HG03108 (cell line): ENCODE results near the gene COL1A1.
A peak's percentile ranks its signal among the peaks of the same experiment; 100 is the strongest.

Experiments used
- ATAC-seq: cut with Tn5 transposase; IDR thresholded peaks from one replicate; pipeline ENCODE4 v1.9.1; 2021; ENCODE audit warnings: moderate library complexity; ENCODE audit not compliant: unreplicated experiment

Gene COL1A1

DNA sequence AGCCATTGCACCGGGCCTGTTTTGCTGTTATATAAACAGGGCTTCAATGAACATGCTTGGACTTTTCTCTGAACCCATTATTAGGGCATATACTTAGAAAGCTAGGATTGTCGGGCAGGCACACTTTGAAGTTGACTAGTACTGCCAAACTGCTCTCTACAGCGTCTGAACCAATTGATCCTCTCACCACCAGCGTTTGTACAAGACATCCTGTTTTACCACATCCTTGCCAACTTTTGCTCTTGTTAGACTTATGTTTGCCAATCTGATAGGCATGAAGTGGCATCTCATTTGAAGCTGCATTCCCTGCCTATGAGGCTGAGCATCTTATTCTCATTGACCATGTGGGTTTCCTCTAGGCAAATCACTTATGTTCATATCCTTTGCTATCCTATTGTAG is 43.5 kb downstream of the COL1A1 start:
- ATAC-seq = no peak

DNA sequence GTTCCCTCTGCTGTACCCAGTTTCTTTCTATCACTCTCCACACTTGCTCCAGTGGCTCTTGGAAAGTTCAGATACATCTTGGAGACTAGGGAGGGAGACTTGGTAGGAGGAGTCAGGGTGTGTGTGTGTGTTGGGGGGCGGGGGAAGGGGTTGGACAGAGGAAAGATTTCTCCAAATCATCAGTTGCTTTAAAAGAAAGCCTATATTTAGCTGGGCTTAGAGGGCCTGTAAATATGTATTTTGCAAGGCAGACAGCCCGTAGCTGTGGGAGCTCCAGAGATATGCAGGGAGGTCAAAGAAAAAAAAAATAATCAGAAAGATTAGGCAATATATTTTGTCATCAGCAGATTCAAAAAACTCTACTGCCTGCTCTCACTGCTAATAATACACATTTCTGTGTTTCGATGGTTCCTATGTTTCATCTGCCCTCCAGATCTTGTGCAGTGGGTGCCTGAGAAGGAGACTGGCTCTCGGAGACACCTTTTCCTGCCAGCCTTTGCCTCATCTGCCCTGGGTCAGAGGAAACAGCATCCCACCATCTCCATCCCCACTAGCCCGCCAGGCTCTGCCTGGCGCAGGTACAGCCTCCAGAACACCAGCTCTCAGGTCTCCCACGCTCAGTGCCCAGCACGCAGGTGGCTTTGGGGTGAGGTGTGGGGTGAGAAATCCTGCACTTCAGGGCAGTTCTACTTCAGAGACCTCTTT is 46.2 kb downstream of the COL1A1 start:
- ATAC-seq = no peak

DNA sequence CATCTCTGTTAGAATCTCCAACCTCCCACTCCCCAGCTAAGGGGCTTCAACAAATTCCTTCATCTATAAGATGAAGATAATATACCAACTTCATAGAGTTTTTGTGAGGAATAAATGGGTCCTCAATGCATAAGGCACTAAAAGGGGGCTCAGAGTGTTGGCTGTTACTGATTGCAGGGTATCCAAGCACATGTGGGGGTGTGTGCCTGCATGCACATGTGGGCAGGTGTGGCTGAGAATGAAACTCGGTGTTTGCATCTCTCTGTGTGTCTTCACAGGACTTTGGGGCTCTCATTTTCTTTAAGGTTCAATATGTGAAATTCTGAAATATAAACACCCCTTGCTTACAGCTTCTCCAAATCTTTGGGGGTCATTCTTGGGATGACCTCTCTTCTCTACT is 46.8 kb downstream of the COL1A1 start:
- ATAC-seq = no peak

DNA sequence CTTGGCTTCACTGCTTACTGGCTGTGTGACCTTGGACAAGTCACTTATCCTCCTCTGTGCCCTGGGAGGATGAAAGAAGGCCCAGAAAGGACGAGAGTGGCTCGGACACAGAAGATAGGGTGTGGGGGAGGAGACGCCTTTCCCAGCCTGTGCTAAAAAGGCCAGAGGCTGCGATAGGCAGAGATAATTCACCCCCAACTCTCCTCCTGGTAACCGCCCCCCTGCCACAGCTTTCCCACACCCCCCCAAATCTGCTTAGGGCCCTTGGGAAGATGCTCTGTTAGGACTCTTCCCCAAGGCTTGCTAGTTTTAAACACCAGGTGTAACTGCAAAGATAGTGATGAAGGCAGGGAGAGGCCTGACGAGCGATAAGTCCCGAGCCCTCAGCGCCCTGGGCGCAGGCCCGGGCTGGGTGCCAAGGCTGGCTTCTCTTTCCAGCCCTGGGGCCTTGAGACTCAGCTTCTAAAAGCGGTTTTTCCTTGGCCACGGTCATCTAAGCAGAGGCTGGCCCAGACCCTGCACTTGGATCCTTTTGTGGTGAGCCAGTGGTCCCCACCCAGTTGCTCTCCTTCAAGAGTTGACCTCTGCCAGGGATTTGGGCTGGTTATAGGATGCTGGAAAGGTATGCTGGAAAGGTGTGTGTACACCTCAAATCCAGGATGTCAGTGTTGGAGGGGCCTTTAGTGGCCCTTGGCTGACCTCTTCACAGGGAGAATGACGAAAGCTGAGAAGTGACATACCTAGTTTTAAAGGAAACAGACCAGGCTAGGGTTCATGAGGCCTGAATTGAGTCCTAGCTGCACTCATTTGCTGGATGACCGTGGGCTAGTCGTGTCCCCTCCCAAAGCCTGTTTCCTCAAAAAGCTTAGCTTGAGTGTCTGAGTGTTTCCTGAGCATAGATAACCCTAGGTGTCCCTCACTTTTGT is 47.5 kb downstream of the COL1A1 start:
- ATAC-seq = no peak

DNA sequence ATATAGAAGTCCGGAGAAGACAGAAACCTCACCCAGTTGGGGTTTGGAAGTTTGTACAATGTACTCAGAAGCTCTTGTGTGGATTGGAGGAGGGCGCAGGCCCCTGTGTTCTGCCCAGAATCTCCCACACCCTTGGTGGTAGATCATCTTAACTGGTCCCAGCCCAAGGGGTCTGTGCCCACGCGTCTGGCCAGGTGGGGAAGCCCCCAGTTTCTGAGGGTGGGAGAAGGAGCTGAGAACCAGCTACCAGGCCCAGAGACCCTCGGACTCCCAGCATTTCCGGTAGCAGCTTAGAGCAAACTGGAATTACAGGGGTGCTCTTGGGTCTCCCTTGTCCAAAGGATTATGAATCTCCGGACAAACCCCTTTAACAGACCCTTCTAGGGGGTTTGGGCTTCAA is 48.7 kb downstream of the COL1A1 start:
- no peak for ATAC-seq

DNA sequence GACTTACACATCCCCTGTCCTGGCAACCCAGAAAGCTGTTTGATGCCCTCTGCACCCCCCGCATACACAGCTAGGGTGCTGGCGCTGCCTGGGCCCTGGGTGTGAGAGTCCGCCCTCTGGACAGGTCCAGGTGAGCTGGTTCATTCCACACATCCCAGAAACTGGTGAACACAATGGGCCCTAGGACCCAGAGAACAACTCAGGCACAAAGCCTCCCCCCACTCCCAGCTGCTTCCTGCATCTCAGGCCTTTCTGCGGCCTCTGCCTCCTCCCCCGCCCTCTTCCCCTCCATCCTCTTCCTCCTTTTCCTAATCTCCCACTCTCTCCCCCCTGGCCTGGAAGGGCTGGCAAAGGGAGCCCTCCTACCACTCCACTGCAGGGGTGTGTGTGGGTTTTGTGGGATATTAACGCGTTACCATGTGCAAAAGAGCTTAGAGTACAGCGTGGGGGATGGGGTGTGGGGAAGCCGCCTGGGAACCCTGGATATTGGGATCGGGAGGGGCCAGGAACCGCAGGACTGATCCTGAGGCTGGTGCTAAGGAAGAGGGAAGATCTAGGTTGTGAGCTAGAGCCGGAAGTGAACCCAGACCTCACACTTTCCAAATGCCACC is 49.4 kb downstream of the COL1A1 start:
- peak; percentile 25 for ATAC-seq

DNA sequence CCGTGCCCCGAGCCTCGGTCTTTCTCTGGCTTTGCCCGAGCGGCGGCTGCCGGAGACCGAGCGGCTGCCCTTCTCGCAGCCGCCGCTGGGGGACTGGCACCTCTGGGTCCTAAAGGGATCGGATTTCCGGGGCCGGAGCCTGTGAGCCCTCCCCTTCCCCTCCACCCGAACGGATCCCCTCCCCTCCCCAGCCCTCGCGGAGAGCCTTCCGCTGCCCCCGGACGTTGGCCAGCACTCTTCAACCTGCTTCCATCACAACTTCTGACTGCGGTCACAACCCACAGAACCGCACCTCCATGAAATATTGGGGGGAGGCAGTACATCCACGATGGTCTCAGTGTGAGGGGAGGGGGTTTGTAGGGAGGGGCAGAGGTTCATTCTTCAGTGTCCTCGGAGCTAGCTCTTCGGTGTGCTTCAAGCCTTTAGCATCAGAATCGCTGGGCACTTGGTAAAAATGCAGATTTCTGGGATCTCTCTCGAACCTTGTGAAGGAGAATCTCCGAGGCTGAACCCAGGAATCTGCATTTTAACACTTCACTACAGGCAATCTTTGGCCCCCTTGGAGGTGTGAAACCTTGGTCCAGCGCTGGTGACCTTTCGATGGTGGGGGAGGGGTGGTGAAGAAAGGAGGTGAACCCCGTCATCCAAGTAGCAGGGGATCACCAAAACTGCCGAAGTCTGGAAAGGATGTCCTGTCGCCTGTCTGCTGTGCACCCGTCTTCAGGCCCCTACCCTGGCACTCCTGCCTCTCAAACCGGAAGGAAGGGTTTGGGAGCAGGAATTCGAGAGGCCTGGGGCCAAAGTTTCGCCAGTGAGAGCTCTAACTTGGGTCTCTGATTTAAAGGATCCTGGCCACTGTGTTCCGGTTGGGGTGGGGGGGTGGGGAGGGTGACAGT is 50.1 kb downstream of the COL1A1 start:
- peak; percentile 34 for ATAC-seq

DNA sequence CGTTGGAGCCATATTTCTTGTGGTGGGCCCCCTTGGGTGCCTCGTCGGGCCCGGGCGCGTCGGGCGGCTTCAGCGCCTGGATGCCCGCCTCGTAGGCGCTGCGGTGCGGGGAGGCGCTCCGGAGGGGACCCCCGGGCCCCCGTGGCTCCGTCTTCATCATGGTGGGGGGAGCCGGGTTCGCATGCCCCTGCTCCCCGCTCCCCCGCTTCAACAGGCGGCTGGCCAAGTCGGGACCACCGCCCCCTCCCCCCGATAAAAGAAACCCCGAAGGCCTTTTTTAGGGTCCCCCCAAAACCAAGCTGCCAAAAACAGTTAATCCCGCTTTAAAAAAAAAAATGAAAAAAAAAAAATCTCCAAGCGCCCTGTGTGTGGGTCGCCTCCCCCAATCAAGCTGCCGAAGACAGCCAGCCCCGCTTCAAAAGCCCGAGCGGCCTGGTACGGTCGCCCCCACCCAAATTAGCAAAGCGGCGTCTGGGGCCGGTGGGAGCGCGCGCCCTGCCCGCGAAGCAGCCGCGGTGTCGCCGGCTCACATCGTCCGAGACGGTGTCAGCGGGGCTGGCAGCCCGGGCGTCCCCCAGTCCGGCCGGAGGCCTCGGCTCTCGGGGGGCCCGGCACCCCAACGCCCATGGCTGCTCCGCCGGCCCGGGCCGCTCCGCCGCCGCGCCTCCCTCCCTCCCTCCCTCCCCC is 50.9 kb downstream of the COL1A1 start, which contains the start of gene PPP1R9B:
Gene PPP1R9B, minus strand, starts transcription at position 324 of the 687 bp plus-strand sequence. Its CDS starts 164 bp downstream, at position 160.
- no peak for ATAC-seq

DNA sequence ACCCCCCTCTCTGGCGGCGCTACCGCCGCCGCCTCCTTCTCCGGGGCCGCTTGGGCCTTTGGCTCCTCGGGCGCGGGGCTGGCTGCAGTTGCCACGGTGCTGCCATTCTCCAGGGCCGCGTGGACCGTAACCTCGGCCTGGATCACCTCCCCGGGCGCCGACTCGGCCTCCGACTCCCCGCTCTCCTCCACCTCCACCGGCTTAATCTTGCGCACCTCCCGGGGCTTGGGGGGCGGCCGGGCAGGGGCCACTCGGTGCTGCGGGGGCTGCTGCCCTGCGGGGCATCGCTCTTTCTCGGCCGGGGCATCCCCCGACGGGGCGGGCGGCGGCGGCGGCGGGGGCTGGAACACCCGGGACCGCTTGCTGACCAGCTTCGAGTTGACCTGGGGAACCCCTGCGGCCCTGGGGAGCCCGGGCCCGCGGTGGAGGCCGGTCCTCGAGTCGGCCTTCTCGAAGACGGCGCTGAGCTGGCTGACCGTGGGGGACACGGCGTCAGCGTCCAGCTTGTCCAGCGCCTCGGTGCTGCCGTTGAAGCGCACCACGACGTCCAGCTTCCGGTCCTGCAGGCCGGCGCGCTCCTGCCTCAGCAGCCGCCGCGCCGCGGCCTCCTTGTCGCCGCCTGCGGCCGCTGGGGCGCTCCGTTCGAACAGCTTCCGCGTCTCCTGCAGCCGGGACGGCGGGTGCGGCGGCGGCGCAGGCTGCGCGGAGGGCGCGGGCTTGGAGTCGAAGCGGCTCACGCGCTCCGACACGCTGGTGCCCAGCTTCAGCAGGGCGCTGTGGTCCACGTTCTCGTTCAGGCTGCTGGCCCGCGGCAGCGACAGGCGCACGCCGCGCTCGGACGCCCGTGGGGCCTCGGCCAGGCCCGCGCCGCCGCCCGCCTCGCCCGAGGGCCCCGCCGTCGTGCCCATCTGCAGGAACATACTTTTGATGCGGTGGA is 51.7 kb downstream of the COL1A1 start:
- ATAC-seq = no peak

DNA sequence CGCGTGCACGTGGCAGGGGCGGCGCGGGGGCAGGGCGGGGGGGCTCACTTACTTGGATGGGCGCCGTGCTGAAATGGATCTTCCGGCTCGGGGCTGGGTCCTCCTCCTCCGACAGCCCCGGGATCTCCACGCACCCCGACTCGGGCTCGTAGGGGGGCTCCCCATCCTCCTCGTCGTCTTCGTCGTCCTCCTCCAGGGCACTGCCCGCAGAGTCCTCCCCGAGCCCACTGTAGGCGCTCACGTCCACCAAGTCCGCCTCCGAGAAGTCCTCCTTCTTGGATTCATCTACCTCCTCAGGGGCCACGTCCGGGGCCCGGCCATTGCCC is 52.4 kb downstream of the COL1A1 start:
- no peak for ATAC-seq

DNA sequence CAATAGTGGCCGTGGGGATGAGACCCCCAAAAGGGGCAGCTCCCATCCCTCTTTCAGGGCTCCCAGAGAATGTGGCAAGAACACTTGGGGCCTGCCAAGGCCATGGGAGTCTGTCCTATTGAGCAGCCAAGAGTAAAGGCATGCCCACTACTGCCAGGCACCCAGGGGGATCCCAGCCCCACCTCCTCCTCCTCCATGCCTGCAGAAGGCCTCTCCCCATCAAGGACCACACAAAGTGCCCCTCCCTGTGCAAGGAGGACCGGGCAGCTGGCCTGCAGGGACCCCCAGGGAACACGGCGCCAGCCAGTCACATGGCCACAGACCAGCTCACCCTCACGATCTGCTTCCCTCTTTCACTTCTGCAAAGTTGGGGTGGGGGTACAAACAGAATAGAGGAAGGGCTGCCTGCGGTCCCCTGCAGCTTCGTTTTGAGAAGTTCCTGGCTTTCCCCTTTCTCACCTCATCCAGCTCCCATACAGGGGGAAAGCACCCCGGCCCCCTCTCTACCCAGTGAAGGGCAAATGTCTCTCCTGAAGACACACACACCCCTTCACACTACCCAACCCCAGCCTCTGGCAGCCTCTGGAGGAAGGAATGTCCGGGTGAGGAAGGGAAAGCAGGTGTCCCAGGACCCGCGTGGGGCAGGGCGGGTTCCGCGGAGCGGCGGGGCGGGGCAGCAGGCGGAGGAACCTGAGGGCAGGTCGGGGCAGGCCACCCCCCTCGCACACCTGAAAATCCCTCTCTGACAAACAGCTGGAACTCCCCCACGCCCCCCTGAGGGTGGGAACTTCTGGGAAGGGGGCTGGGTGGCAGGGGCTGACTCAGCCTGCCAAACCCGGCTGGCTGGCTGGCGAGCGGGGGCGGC is 53.0 kb downstream of the COL1A1 start:
- ATAC-seq = peak; percentile 34

DNA sequence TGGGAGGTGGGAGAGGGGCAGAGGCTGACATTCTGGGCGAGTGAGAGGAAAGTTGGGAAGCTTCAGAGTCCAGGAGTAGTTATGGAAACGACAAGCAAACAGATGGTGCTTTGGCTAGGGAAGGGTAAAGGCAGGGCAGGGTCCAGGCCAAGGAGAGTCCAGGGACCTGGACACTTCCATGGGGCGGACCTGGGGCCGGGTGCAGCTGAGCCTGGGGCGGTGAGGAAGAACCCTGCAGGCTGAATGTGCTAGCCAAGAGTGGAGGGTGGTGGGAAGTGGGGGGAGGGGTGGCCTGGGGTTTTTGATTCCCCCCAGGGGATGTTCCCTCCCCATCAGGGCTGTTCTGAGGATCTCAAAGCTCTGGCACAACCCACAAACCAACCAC is 53.6 kb downstream of the COL1A1 start:
- ATAC-seq = no peak

DNA sequence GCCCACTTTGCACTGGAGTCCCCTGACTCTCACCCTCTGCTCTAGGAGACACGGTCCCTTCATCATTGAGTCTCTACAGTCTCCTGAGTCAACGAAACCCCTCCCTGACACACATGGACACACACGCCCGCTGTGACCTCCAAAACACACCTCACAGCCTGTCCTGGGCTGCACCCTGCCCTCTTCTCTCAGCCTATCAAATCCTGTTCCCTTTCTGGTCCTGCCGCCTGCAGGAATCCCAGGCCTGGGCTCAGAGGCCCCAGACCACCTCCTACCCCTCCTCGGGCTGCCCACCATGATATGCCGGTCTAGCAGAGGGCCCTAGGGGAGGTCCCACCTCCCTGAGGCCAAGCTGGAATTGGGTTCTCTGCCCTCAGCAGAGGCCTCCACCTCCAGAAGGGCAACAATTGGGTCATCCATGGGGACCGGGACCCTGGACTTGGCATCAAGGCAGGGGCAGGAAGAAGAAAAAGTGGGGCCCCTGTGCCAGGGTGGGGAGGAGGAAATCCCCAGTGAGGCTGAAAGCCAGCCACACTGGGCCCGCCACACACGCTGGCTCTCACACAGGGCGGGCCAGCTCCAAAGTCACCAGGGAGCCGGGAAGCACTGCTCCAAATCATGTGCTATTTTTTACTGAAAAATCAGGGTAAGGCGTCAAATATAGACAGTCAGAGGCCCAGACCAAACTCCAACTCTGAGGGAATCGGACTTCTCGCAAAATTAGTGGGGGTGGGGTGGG is 54.3 kb downstream of the COL1A1 start:
- ATAC-seq = no peak

DNA sequence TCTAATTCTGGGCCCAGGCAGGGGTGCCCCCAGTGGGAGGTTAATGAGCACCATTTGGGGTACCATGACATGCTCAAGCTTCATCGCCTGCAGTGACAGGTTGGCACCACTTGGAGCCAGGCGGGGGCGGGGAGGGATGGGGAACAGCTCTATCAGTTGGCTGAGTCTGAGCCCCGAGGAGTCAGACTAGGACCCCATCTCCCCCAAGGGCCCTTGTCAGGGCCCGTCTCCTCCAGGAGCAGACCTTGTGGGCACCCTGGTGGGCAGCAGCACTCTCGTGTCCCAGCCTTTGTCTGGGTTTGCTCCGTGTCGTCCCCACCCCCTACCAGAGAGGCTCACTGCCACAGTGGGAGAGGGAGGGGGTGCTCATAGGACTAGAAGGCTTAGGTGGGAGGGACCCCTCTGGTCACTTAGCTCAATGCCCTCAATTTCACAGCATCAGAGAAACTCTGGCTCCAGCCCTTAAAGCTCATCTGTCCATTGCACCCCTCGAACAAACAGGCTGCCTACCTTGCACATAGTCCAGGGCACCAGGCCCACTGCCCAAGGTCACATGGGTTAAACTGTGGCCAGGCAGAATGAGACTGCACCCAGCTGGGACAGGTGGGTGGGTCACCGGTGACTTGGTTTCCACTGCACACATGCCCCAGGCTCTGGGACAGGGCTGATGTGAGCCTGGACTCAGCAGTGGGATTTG is 55.1 kb downstream of the COL1A1 start:
- no peak for ATAC-seq

DNA sequence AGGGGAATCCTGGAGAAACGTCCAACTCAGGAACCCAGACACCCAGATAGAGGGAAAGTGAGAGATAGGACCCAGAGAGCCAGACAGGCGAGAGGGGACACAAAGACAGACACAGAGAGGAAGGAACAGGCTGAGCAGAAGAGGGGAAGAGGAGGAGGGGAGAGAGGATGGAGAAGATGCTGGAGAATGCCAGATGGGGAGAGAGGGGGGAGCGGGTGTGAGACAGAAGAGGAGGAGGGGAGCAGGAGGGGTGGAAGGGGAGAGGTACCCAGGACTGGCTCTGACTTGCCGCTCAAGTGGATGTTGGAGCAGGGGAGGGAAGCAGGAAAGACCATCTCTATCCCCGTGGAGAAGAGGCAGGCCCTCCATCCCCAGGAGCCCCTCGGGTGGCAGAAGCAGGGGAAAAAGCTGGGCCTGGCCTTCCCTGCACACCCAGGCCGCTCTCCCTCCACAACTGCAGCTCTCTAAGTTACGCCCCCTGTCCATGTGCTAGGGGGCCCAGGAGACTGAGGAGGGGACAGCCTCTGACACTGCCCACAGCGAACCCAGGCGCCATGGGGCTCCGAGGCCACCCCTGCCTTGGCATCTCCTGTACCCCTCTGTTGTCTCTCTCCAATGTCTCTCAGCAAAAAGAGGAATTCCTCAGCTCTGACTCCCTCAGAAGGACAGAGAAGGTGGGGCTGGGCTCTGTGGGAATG is 55.8 kb downstream of the COL1A1 start:
- ATAC-seq = no peak

DNA sequence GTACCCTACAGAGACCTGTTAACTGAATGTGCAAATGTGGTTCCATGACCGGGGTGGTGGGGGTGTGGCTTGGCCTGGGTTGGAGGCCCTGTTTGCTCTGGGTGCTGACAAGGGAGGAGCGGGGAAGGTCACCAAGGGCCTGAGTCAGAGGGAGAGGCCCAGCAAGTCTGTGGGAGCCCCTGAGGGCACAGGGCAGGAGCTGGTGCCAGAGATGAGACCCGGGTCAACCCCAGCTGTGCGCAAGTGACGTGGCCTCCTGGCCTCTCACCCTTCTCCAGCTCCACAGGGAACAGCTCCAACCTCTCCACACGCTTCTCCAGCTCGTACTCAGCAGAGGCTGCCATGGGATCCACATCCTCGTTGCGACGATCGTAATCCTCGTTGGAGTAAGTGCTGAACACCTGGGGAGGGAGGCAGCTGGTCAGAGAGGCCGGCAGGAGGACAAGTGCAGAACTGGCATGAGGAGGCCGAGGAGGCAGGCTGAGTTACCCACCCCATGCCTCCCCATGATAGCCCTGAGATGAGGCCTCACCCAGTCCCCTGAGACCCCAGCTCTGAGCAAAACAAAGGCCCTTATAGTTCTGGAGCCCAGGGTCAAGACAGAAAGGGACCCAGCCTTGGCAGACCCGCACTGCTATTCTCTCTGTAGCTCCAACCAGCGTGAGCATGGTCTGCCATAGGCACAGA is 56.4 kb downstream of the COL1A1 start:
- no peak for ATAC-seq
